H7 (cell line): ENCODE results near the gene EDN1. TPM values are rescaled to one million over a fixed set of nuclear protein-coding genes. Genes with fewer than 3 reads are reported as not detected.
"Not testable (repeated sequence)": the region's sequence is repeated elsewhere in the genome, so short reads cannot be mapped to it uniquely, and the experiment has no call there.

Experiments used
- DNase-seq: peaks from one replicate; pipeline ENCODE4 v3.0.0; 2012
- H3K27me3 ChIP-seq: 2 replicates; pipeline ENCODE4 v1.6.0; 2011; ENCODE audit warnings: mild to moderate bottlenecking, low read length; ENCODE audit not compliant: control insufficient read depth, insufficient read depth
- H3K36me3 ChIP-seq: replicated peaks from 2 replicates; pipeline ENCODE4 v1.5.1; 2011; ENCODE audit warnings: low read length; ENCODE audit not compliant: control insufficient read depth, insufficient read depth
- H3K4me3 ChIP-seq: 2 replicates; pipeline ENCODE4 v1.5.1; 2011; ENCODE audit warnings: low read depth, mild to moderate bottlenecking, control low read depth, low read length, moderate library complexity; ENCODE audit not compliant: insufficient read depth
- total RNA-seq: library from RNA; depleted of rRNA; stranded (reverse); fragments of >200 nt; shearing (Covaris generic); gene quantifications from 2 replicates; pipeline ENCODE4 v1.2.3, GENCODE V29; 2014

The EDN1 gene
- total RNA-seq, 1 experiment from 2014 or later = 0.76 TPM

DNA sequence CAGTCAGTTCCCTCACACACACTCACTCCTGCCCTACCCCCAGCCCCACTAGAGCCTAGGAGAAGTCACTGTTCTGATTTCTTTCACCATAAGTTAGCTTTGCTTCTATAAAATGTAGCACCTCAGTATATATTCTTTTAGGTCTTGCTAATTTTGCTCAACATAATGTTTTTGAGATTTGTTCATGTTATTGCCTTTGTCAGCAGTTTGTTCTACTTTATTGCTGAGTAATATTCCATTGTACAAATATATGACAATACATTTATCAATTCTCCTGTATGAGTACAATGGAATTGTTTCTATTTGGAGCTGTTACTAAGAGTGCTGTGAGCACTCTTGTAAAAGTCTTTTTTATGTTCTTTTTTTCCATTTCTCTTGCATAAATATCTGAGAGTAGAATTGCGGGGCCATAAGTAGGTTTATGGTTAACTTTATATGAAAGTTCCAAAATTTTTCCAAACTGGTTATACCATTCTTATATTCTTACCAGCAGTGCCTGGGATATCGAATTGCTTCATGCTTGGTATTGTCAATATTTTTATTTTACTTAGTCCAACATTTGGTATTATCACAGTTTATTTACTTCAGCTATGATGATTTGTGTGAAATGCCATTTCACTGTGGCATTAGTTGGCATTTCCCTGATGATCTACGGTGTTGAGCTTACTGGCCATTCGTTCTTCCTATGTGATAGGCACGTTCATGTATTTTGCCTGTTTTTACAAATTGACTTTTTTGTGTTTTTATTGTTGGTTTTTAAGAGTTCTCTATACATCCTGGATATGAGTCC lies 25.3 kb downstream of the EDN1 start:
- Histone ChIP-seq H3K27me3 (no peaks in the 10 kb centered on the region; the same call in 1 of the 2 replicates), H3K36me3 (no peaks in the 10 kb centered on the region), H3K4me3 (no peak overlapping the region)
- no peak for DNase-seq

DNA sequence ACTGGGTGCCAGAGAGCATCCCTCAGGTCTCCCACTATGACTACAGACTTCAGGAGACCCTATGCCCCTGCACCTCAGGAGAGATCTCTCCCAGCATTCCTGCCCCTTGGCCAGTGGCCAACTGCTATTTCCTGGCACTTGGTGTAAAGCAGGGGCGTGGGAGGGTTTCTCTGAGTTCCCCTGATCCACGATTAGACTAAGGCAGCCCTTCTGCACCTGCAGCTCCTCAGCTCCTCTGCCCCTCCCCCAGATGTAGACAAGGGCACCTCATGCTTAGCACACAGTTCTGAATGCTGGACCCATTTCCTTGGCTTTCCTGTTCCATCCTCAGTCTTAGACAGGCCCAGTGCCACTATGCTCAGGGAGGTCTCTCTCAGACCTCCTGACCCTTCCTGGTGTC lies 28.6 kb downstream of the EDN1 start:
- DNase-seq = no peak
- Histone ChIP-seq H3K36me3 (no peaks in the 10 kb centered on the region), H3K27me3 (no peaks in the 10 kb centered on the region), H3K4me3 (no peak overlapping the region)

DNA sequence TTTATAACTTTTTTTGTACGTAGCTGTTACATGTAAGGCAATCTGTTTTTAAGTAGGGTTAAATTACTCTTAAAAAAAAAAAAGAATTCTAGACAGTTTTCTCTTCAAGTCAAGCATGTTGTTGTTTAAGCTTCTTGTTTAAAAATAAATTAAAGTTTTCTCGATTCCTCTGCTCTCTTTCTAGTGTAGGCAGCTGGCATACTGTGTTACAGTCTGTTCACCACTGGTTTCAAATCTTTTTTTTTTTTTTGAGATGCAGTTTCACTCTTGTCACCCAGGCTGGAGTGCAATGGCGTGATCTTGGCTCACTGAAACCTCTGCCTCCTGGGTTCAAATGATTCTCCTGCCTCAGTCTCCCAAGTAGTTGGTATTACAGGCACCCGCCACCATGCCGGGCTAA lies 29.9 kb downstream of the EDN1 start:
- DNase-seq, H3K4me3 ChIP-seq, H3K27me3 ChIP-seq, H3K36me3 ChIP-seq: not testable (repeated sequence)

DNA sequence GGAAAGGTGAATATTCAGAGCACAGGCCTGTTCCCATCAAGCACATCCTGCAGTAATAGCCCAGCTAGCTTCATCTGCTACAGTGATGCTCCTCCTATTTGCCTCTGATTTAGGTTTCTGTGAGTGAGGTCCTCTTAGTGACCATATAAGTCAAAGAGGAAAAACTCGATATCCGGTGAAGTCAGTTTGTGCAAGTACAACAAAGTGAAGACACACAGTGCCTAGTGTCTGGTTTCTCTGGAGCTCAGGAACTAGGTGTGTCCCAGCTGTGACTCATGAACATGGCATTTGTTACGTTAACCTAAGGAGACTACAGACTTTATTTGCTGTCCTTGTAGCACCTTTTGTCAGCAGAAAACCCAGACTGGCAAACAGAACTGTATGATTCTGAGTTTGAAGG lies 33.9 kb downstream of the EDN1 start:
- Histone ChIP-seq H3K27me3 (no peaks in the 10 kb centered on the region), H3K4me3 (no peak overlapping the region), H3K36me3 (no peaks in the 10 kb centered on the region)
- no peak for DNase-seq

DNA sequence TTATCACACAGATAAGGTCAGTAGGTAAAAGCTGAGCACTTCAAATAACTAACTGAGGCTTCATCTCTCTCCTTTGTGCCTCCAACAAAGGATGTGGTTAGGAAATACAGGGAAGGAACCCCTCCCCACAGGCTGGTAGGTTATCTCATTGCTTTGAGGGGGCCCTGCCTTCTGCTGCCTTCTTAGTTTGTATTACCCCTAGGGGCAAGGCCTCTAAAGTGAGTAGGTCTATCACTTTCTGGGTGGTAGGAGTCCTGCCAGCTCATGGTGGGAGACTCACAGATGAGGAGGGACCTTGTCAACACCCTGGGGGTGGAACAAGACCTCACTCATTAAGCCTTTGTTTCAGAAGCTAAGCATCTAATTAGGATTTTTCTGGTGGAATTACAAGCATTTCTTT lies 34.6 kb downstream of the EDN1 start:
- no peak for DNase-seq
- Histone ChIP-seq H3K4me3 (no peak overlapping the region), H3K36me3 (no peaks in the 10 kb centered on the region), H3K27me3 (no peaks in the 10 kb centered on the region)

DNA sequence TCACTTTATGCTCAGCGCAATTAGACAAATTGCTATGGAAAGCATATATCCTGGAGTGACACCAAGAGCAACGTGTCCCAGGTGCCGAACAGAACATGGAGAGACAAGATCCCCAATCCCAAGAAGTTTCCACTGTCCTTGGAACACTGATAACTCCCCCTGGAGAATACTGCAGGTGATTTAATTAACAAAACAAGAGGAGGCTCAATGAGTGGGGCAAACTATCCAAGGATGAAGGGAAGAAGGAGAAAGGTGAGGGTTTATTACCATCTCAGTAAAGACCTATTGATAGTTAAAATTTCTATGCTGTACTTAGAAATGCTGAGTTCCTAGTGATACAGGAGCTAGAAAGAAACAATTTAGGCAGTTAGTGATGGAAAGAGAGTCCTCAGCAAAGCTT lies 35.7 kb downstream of the EDN1 start:
- no peaks in the 10 kb centered on the region for H3K36me3 ChIP-seq

DNA sequence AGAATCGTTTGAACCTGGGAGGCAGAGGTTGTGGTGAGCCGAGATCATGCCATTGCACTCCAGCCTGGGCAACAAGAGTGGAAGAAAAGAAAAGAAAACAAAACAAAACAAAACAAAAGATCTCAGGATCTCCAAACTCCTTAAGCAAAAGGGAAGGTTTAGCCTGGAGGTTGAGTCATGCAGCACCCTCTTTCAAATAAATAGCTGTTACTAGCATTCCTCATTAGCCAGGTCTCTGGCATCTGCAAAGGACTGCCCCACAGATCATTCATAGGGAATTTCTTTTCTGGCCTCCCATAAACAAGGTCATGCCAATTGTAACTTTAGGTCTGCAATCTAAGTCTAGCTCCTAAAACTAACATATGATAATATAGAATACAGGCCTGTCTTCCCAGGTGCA lies 37.2 kb downstream of the EDN1 start:
- Histone ChIP-seq H3K27me3 (no peaks in the 10 kb centered on the region), H3K36me3 (no peaks in the 10 kb centered on the region), H3K4me3 (no peak overlapping the region)
- no peak for DNase-seq

More for the DNA sequence above, 35.7 kb downstream of the EDN1 start:
- Histone ChIP-seq H3K4me3 (no peak overlapping the region), H3K27me3 (no peaks in the 10 kb centered on the region)
- no peak for DNase-seq

DNA sequence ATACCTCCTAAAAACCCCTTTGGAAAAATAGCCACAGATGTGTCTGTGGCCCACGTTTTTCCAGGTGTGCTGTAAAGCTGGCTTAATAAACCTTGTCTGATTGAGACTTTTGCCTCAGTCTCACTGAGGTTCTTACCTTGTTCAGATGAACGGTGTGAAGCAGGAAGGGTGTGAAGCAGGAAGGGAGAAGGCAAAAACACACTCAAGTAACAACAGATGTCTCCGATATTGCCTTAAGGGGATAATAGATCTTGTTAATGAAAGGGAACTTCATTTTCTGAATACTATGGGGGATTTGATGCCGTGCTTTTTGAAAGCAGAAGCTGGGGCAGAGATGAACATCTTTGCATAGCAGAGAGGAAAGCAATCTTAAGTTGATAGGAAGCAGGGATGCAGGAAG lies 37.8 kb downstream of the EDN1 start:
- DNase-seq = no peak
- no peaks in the 10 kb centered on the region for H3K27me3 ChIP-seq
- no peak overlapping the region for H3K4me3 ChIP-seq

DNA sequence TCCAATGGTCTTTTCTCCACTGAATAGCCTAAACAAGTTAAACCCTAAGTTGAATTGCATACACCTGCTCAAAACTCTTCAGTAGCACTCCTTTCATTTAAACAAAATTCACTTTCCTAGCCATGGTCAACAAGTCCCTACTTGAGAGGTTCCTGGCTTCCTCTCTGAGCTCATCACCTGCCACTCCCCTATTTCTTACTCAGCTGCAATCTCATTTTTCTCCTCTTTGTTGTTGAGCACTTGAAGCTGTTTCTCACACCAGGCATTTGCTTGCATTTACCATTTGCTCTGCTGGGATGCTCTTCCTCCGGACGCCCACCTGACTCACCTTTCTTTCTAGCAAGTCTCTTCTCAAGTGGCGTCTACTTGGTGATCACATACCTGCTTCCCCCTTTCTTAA lies 38.5 kb downstream of the EDN1 start:
- Histone ChIP-seq H3K4me3 (no peak overlapping the region), H3K27me3 (no peaks in the 10 kb centered on the region), H3K36me3 (no peaks in the 10 kb centered on the region)
- no peak for DNase-seq

More for the DNA sequence above, 37.8 kb downstream of the EDN1 start:
- no peaks in the 10 kb centered on the region for H3K36me3 ChIP-seq

DNA sequence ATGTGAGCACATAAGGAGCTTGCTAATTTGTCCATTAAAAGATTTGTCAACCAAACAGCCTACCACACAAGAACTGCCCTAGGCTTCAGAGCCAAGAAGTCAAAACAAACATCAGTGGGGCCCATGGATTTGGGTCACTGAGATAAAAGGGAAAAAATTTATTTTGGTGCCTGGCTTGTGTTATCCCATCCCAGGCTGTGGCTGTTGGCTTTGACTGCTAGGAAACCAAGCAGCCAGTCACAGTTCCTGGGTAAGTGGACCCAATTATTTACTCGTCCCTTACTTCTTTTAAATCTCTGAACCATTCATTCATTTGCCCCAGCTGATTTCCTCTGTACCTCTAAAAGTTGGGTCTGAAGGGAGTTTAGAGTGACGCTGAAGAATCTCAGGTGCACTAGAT lies 41.3 kb downstream of the EDN1 start:
- Histone ChIP-seq H3K27me3 (no peaks in the 10 kb centered on the region), H3K4me3 (no peak overlapping the region), H3K36me3 (no peaks in the 10 kb centered on the region)
- no peak for DNase-seq

DNA sequence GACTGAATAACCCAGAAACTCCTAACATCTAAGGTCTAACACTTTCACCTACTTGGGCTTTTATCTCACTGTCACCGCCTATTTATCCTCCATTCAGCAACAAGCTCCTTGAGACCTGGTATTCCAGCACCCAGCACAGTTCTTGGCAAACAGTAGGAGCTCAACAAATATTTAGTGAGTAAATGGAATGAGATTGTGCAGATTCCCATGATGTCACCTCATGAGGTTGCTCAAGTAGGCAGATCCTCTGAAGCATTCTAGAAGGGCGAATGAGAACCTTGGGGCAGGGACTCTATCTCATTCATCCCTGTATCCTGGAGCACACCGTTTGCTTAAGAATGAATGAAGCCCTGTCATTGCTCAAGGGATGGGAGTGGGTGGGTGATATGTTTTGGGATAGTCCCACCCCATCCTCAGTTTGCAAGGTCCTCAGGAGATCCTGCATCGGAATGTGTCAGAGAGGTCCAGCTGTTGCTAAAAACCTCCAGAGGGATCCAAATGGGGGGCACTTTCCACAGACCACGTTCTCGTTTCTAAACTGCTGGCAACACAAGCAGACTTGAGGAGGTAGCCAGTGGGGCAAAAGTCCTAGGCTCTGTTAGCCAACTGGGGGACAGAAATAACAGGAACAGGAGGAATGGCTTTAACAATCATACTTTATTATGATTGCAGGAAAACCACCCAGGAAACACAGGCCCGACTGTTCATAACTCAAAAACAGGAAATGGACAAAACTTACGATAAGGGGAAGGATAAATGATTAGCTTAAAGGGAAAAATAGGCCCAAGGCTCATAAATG lies 42.0 kb downstream of the EDN1 start:
- DNase-seq = no peak
- H3K27me3 ChIP-seq = no peaks in the 10 kb centered on the region
- no peak overlapping the region for H3K4me3 ChIP-seq
- no peaks in the 10 kb centered on the region for H3K36me3 ChIP-seq

DNA sequence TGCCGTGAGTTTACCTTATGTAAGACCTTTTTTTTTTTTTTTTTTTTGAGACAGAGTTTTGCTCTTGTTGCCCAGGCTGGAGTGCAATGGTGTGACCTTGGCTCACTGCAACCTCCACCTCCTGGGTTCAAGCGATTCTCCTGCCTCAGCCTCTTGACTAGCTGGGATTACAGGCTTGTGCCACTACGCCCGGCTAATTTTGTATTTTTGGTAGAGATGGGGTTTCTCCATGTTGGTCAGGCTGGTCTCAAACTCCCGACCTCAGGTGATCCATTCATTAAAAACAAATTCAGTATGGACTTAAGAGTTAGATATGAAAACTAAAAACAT lies 42.6 kb downstream of the EDN1 start:
- not testable (repeated sequence) for H3K4me3 ChIP-seq, H3K36me3 ChIP-seq, DNase-seq, H3K27me3 ChIP-seq

DNA sequence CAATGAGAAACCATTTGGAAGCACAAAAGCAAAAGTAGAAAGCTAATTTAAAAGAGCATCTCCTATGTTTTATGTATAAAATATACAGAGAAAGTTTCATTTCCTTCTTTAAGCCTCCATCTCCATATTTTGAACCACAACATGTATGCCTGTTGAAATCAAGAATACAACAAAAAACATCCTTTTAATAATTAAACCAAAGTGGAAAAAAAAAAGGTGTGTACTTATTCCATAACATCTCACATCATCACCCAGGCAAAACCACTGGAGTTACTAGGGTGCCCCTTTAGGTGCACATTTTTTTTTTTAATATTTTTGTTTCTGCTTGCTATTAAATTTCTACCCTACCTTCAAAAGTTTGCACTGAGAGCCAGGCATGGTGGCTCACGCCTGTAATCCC lies 43.0 kb downstream of the EDN1 start:
- H3K36me3 ChIP-seq = no peaks in the 10 kb centered on the region
- H3K4me3 ChIP-seq = no peak overlapping the region
- no peak for DNase-seq
- no peaks in the 10 kb centered on the region for H3K27me3 ChIP-seq

DNA sequence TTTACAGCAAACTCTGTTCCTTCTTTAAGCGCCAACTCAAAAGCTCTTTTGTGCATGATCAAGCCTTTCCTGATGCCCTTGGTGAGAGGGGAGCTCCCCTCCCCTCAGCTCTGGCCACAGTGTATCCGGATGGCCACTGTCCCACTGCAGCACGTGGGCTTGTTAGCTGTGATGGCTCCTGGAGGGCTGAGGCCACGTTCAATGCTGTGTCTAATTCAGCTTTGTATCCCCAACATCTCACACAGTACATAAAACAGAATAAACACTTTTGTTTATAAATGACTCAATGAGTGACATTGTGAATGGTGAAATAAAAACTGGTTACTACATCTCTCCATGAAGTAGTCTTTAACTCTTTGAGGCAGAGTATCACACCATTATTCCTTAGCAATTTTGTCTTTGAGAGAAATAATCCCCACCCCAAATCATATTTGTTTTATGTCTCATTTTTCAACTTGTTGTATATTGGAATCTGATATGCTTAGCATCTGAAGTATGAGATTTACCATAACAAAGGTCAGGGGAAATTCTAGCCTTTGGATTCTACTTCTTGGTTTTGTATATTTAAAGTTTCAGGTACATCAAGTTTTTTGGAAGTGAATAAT lies 44.5 kb downstream of the EDN1 start:
- no peak for DNase-seq
- no peaks in the 10 kb centered on the region for H3K27me3 ChIP-seq
- H3K36me3 ChIP-seq = no peaks in the 10 kb centered on the region
- no peak overlapping the region for H3K4me3 ChIP-seq

DNA sequence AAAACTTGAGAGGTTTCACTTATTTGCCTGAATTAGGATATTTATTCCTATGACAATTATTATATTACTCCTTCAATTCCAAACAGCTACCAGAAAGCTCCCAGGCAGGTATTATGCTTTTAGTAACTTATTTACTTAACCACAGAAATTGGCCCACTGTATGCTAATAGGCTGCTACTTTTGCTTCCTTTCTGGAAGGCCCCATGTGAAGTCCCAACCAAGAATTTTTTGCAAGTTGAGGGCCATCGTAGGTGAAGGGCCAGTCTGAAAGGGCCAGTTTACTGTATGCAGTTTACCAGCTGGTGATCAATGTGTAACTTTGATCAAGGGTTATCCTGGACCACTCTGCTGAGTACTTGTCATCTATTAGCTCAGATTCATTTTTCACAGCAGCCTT lies 45.0 kb downstream of the EDN1 start:
- DNase-seq = no peak
- H3K4me3 ChIP-seq = no peak overlapping the region
- H3K36me3 ChIP-seq = no peaks in the 10 kb centered on the region
- no peaks in the 10 kb centered on the region for H3K27me3 ChIP-seq
